KMS-11 (cell line): ENCODE data around the gene CAPRIN2.

ENCODE experiments used
- H2AFZ ChIP-seq: fragments of 200-600 bp; sonication (generic); 2 replicates; pipeline ENCODE4 v1.6.1; 2016; ENCODE audit warnings: antibody characterized with exemption, mixed run types, low read depth
- H3K27ac ChIP-seq: fragments of 200-600 bp; sonication (generic); 2 replicates; pipeline ENCODE4 v1.6.1; 2016; ENCODE audit warnings: mild to moderate bottlenecking, mixed run types
- H3K27me3 ChIP-seq: fragments of 200-600 bp; sonication (generic); 2 replicates; pipeline ENCODE4 v1.6.1; 2017; ENCODE audit warnings: mild to moderate bottlenecking, low read depth, mixed run types, moderate library complexity; ENCODE audit not compliant: insufficient read depth
- H3K36me3 ChIP-seq: fragments of 200-600 bp; sonication (generic); 2 replicates; pipeline ENCODE4 v1.6.1; 2017; ENCODE audit warnings: mild to moderate bottlenecking, mixed run types; ENCODE audit not compliant: insufficient read depth
- H3K4me1 ChIP-seq: fragments of 200-600 bp; sonication (generic); 2 replicates; pipeline ENCODE4 v1.6.1; 2016; ENCODE audit warnings: mild to moderate bottlenecking, low read depth, mixed run types; ENCODE audit not compliant: poor library complexity, severe bottlenecking
- H3K4me2 ChIP-seq: fragments of 200-600 bp; sonication (generic); 2 replicates; pipeline ENCODE4 v1.7.0; 2016; ENCODE audit warnings: mild to moderate bottlenecking, mixed run types
- H3K4me3 ChIP-seq: fragments of 200-600 bp; sonication (generic); IDR thresholded peaks from 2 replicates; pipeline ENCODE4 v1.6.1; 2017; ENCODE audit warnings: low read depth, low read length, mixed read lengths; ENCODE audit not compliant: insufficient read depth
- H3K79me2 ChIP-seq: fragments of 200-600 bp; sonication (generic); 2 replicates; pipeline ENCODE4 v1.6.1; 2016; ENCODE audit warnings: low read depth, mixed run types; ENCODE audit not compliant: insufficient read depth
- H3K9ac ChIP-seq: fragments of 200-600 bp; sonication (generic); 2 replicates; pipeline ENCODE4 v1.6.1; 2016; ENCODE audit warnings: mild to moderate bottlenecking, mixed run types
- H4K20me1 ChIP-seq: fragments of 200-600 bp; sonication (generic); 2 replicates; pipeline ENCODE4 v1.6.1; 2016; ENCODE audit warnings: mild to moderate bottlenecking, mixed run types; ENCODE audit not compliant: insufficient read depth
- CTCF ChIP-seq: fragments of 200-600 bp; sonication (generic); conservative IDR thresholded peaks from 2 replicates; pipeline ENCODE4 v1.6.1; 2017; ENCODE audit warnings: low read depth, mild to moderate bottlenecking, antibody characterized with exemption, low read length, moderate library complexity, mixed read lengths

CAPRIN2 gene

GRCh38 chr12:30795410-30796312 is 40.9 kb upstream of the CAPRIN2 start:
- H3K27ac ChIP-seq = no peak overlapping the region
- H3K4me1 ChIP-seq = no peaks in the 10 kb centered on the region
- H4K20me1 ChIP-seq = no peaks in the 10 kb centered on the region
- no peak overlapping the region for H3K9ac ChIP-seq
- H3K4me2 ChIP-seq = no peak overlapping the region
- H3K36me3 ChIP-seq = no peaks in the 10 kb centered on the region
- H2AFZ ChIP-seq = no peak overlapping the region
- TF ChIP-seq CTCF = no peak
- H3K4me3 ChIP-seq = no peak overlapping the region
- H3K79me2 ChIP-seq = no peaks in the 10 kb centered on the region
- no peaks in the 10 kb centered on the region for H3K27me3 ChIP-seq

- H3K4me3 ChIP-seq = no peak overlapping the region
- TF ChIP-seq CTCF = no peak
- H3K9ac ChIP-seq = no peak overlapping the region
- H4K20me1 ChIP-seq = no peaks in the 10 kb centered on the region
- no peaks in the 10 kb centered on the region for H3K27me3 ChIP-seq
- no peak overlapping the region for H3K4me2 ChIP-seq
- H2AFZ ChIP-seq = no peak overlapping the region
- no peaks in the 10 kb centered on the region for H3K79me2 ChIP-seq
- H3K4me1 ChIP-seq = no peaks in the 10 kb centered on the region
- no peaks in the 10 kb centered on the region for H3K36me3 ChIP-seq
- no peak overlapping the region for H3K27ac ChIP-seq
Observed at GRCh38 chr12:30794591-30795409, 40.0 kb upstream of the CAPRIN2 start.

- no peak overlapping the region for H3K4me2 ChIP-seq
- no peaks in the 10 kb centered on the region for H3K27me3 ChIP-seq
- no peaks in the 10 kb centered on the region for H3K79me2 ChIP-seq
- no peaks in the 10 kb centered on the region for H3K4me1 ChIP-seq
- no peak overlapping the region for H3K4me3 ChIP-seq
- no peak overlapping the region for H3K9ac ChIP-seq
- no peak overlapping the region for H3K27ac ChIP-seq
- H4K20me1 ChIP-seq = no peaks in the 10 kb centered on the region
- TF ChIP-seq CTCF = no peak
- H3K36me3 ChIP-seq = no peaks in the 10 kb centered on the region
- no peak overlapping the region for H2AFZ ChIP-seq
Observed at GRCh38 chr12:30794020-30794419, 39.3 kb upstream of the CAPRIN2 start.

- Histone ChIP-seq H3K9ac (no peak overlapping the region), H3K4me1 (no peaks in the 10 kb centered on the region), H3K4me3 (no peak overlapping the region), H3K27me3 (no peaks in the 10 kb centered on the region), H3K27ac (no peak overlapping the region), H3K4me2 (no peak overlapping the region), H4K20me1 (no peaks in the 10 kb centered on the region), H2AFZ (no peak overlapping the region), H3K36me3 (no peaks in the 10 kb centered on the region), H3K79me2 (no peaks in the 10 kb centered on the region)
- no peak for TF ChIP-seq CTCF
Observed at GRCh38 chr12:30792648-30793499, 38.1 kb upstream of the CAPRIN2 start.
